HG02870 (cell line): Measurements from ENCODE around the gene HYOU1.
"Not testable (repeated sequence)": the region's sequence is repeated elsewhere in the genome, so short reads cannot be mapped to it uniquely, and the experiment has no call there.

Experiments used
- ATAC-seq: cut with Tn5 transposase; IDR thresholded peaks from one replicate; pipeline ENCODE4 v1.9.1; 2021; ENCODE audit warnings: mild to moderate bottlenecking, moderate library complexity; ENCODE audit not compliant: unreplicated experiment

HYOU1 gene

GRCh38 chr11:119057000-119057769 is at the start of gene HYOU1:
HYOU1 (minus strand) TSS chr11:119057205; CDS start chr11:119056160, 1,045 bp downstream.
- peak; percentile 89 for ATAC-seq

DNA sequence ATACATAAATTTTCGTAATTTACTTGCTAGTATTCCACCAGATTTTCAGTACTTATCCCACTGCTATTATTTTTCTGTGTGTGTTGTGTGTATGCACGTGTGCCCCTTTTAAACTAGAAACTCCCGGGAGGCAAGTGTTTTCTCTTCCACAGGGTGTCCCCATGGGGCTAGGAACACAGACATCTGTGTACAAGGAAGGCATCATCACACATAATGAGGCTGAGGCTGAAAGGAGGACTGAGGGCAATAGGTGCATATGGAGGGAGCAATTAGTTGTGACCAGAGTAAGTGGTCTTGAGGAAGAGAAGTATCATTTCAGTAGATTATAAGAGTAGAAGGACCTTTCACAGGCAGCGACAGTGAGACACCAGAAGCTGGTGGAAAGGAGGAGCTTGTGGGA is 46.8 kb upstream of the HYOU1 start:
- ATAC-seq: no peak

DNA sequence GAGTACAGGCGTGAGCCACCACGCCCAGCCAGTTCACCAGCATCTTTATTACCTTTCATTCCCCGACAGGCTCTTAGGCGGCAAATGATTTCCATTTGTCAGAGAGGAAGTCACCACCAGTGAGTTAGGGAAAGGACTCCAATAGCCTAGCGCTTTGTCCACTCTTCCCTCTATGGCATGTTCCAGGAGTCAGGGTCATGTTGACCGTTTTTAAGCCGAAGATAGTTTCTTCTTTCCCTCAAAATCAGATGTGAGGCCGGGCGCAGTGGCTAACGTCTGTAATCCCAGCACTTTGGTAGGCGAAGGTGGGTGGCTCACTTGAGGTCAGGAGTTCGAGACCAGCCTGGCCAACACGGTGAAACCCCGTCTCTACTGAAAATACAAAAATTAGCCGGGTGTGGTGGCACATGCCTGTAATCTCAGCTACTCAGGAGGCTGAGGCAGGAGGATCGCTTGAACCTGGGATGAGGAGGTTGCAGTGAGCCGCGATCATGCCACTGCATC is 46.2 kb upstream of the HYOU1 start:
- not testable (repeated sequence) for ATAC-seq

- ATAC-seq: peak; percentile 78
Measured at GRCh38 chr11:119101759-119102423, 44.9 kb upstream of the HYOU1 start, which contains the start of gene DPAGT1. DPAGT1 (minus strand) TSS chr11:119101853; CDS start chr11:119101655, 198 bp downstream.

- peak; percentile 18 for ATAC-seq
Measured at GRCh38 chr11:119100994-119101758, 44.2 kb upstream of the HYOU1 start.

DNA sequence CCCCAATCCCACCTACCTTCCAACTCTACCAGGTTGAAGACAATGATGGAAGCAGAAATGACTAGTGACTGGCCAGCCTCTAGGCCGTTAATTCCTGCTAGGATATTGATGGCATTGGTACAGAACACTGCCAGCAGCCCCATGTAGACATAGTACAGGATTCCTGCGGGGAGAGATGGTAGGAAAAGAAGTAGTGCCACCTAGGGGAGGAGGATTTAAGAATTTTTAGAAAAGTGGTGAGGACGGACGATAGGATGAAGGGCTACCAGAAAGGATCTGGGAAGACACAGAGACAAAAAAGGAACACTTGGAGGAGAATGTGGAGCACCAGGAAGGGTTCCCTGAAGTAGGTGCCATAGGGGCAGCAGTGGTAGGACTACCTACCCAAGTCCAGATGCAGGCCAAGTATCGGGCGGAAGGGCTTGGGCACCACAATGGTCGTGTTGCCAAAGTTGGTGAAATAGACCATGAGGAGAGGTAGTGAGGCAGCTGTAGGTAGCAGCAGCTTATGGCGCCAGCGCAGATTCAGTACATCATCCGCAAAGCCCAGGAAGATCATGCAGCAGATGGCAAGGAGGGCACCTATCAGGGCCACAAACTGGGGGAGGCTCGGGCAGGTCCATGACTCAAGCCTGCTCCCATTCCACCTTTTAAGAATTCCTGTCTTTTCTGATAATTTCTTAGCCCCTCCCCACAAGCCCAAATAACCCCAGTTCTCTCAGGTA is 43.4 kb upstream of the HYOU1 start:
- ATAC-seq: no peak

GRCh38 chr11:119099711-119100110 is 42.7 kb upstream of the HYOU1 start:
- no peak for ATAC-seq

- peak; percentile 80 for ATAC-seq
Measured at GRCh38 chr11:119095066-119095880, 38.3 kb upstream of the HYOU1 start.

- peak; percentile 33 for ATAC-seq
Measured at GRCh38 chr11:119094816-119095065, 37.7 kb upstream of the HYOU1 start.

- peak; percentile 5 for ATAC-seq
Measured at GRCh38 chr11:119093942-119094815, 37.2 kb upstream of the HYOU1 start.

GRCh38 chr11:119092880-119093842 is 36.2 kb upstream of the HYOU1 start:
- no peak for ATAC-seq

GRCh38 chr11:119091966-119092879 is 35.2 kb upstream of the HYOU1 start:
- no peak for ATAC-seq

DNA sequence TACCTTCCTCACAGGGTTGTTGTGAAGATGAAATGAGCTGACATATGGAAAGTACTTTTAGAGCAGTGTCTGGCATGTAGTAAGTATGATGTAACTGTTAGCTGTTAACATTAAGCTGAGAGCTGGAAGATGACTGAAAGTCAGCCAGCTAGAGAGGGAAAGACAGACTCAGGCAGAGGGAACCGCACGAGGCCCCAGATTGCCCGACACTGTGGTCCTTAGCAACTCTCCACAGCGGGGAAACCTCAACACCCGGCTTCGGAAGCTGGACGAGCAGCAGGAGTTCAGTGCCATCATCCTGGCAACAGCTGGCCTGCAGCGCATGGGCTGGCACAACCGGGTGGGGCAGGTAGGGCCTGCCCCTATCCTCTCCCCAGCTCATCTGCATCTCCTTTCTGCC is 34.2 kb upstream of the HYOU1 start:
- no peak for ATAC-seq

- ATAC-seq: no peak
Measured at GRCh38 chr11:119089319-119089718, 32.3 kb upstream of the HYOU1 start.

DNA sequence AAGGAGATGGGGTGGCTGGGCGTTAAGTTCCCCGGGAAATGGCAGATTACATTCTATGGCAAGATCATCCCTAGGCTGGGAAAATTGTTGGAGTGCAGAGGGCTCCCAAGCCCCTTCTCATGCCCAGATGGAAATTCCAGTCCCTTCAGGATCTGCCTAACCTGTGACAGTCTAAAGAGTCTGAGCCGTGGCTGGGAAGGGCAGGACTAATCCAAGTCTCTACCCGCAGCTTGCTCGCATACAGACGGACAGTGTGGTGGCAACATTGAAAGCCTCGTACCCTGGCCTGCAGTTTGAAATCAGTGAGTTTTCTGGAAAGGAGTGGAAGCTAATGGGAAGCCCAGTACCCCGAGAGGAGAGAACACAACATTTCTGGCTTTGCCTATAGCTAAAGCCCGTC is 31.4 kb upstream of the HYOU1 start:
- ATAC-seq: no peak

GRCh38 chr11:119087747-119088241 is 30.8 kb upstream of the HYOU1 start:
- ATAC-seq: no peak

GRCh38 chr11:119087123-119087522 is 30.1 kb upstream of the HYOU1 start:
- no peak for ATAC-seq
